Suppressor macrophage treated with lipopolysaccharide for 1 hour (primary cell): ENCODE data around the gene ABCA2.

Experiments
- DNase-seq, 3 donors: peaks; one replicate each; pipeline ENCODE4 v3.0.0-alpha.2; 2020 to 2022

Gene ABCA2

GRCh38 chr9:137030538-137031527 lies 2.8 kb upstream of the ABCA2 start:
- DNase-seq: peak; percentile 67 to 80 (median 73)

GRCh38 chr9:137030006-137030405 lies 2.0 kb upstream of the ABCA2 start:
- peak in 2 of 3 donors; percentile 12 to 33 for DNase-seq

GRCh38 chr9:137029058-137029936 lies 1.3 kb upstream of the ABCA2 start:
- peak; percentile 86 to 93 (median 88) for DNase-seq

GRCh38 chr9:137028263-137029057 lies 423 bp upstream of the ABCA2 start:
- DNase-seq: peak; percentile 68 to 94 (median 86)

- no peak for DNase-seq
Measured at GRCh38 chr9:137026828-137027227, 1.2 kb downstream of the ABCA2 start.

GRCh38 chr9:137026384-137026783 lies 1.7 kb downstream of the ABCA2 start:
- DNase-seq: no peak

- no peak for DNase-seq
Measured at GRCh38 chr9:137025517-137025966, 2.5 kb downstream of the ABCA2 start.

GRCh38 chr9:137023583-137023991 lies 4.5 kb downstream of the ABCA2 start:
- no peak for DNase-seq

- no peak for DNase-seq
Measured at GRCh38 chr9:137023157-137023556, 4.9 kb downstream of the ABCA2 start.

GRCh38 chr9:137022662-137023008 lies 5.4 kb downstream of the ABCA2 start:
- no peak for DNase-seq

- peak; percentile 83 to 91 (median 89) for DNase-seq
Measured at GRCh38 chr9:137021979-137022661, 5.9 kb downstream of the ABCA2 start.

- DNase-seq: no peak
Measured at GRCh38 chr9:137021568-137021978, 6.5 kb downstream of the ABCA2 start.

GRCh38 chr9:137020771-137021567 lies 7.1 kb downstream of the ABCA2 start:
- DNase-seq: no peak

GRCh38 chr9:137019891-137020683 lies 8.0 kb downstream of the ABCA2 start:
- no peak for DNase-seq

- DNase-seq: no peak
Measured at GRCh38 chr9:137018761-137019559, 9.1 kb downstream of the ABCA2 start.

GRCh38 chr9:137017791-137018497 lies 10.1 kb downstream of the ABCA2 start:
- DNase-seq: no peak

- DNase-seq: no peak
Measured at GRCh38 chr9:137017071-137017470, 11.0 kb downstream of the ABCA2 start.

GRCh38 chr9:137016436-137016835 lies 11.6 kb downstream of the ABCA2 start:
- no peak for DNase-seq

- no peak for DNase-seq
Measured at GRCh38 chr9:137015976-137016375, 12.1 kb downstream of the ABCA2 start.
